Measurements from ENCODE around the gene TMEM38A. TPM values are rescaled to one million over a fixed set of nuclear protein-coding genes. Genes with fewer than 3 reads are reported as not detected.

The TMEM38A gene
- total and polyA plus RNA-seq, 9 of the 15 experiments (the other 6 are each of a cell fraction or from before 2014, with no cell fraction given) = 0.35 to 2.1 (median 1.2) TPM

- TF ChIP-seq ZNF398 (CRISPR knock-in tag; IDR thresholded peaks at IDR 0.05) (no peak), CBX3 (IDR thresholded peaks at IDR 0.05; ENCODE audit: borderline replicate concordance in 1 of 2, low read length in 2 of 2) (no peak), MTA3 (IDR thresholded peaks at IDR 0.05; ENCODE audit: borderline replicate concordance) (no peak), CBFA2T3 (IDR thresholded peaks at IDR 0.05) (no peak), KDM5B (IDR thresholded peaks at IDR 0.05; ENCODE audit: insufficient replicate concordance, low read depth, low read length) (no peak), NCOA1 (IDR thresholded peaks at IDR 0.05; ENCODE audit: low read depth) (no peak)
These were observed 37.9 kb upstream of the TMEM38A start (continued) for GRCh38 chr19:16623066-16623465.

GRCh38 chr19:16623576-16623975 is 37.4 kb upstream of the TMEM38A start:
- H3K4me3 ChIP-seq = no peak overlapping the region
- DNase-seq (ENCODE audit: extremely low read depth in 1 of 4, low spot score in 3 of 4) (no peak), ATAC-seq (no peak), FAIRE-seq (no peak)
- BruUV-seq (replicated peaks) = no TSS peak
- no peak overlapping the region for H2AFZ ChIP-seq (ENCODE audit: low read depth, low read length)
- intact Hi-C loops (cut with micrococcal nuclease) = loop anchor here (10.0 kb wide), 1 partner anchor 79 kb away; the partner anchor contains the start of gene CHERP
- no peak overlapping the region for H3K27ac ChIP-seq (ENCODE audit: extremely low read depth, low read depth, low read length)
- peaks cover 48% of the 10 kb centered on the region for H3K36me3 ChIP-seq (ENCODE audit: control insufficient read depth, insufficient read depth, low read length)
- H3K9ac ChIP-seq (ENCODE audit: insufficient read depth in 1 of 2, low read depth in 2 of 2, low read length in 2 of 2) = no peak overlapping the region; a peak in 2 of 4 replicates
- no peaks in the 10 kb centered on the region for H3K27me3 ChIP-seq (ENCODE audit: control insufficient read depth in 2 of 2, insufficient read depth in 2 of 2, low read length in 2 of 2)
- no peak overlapping the region for H3K4me2 ChIP-seq (ENCODE audit: insufficient read depth, low read length)
- H3K9me3 ChIP-seq (replicated peaks; ENCODE audit: control insufficient read depth, insufficient read depth, low read depth, low read length) = no peaks in the 10 kb centered on the region
- in situ Hi-C loops (cut with MboI) = no loop called here
- H4K20me1 ChIP-seq (replicated peaks; ENCODE audit: control insufficient read depth, insufficient read depth, low read length) = peaks cover 82% of the 10 kb centered on the region
- TF ChIP-seq ZNF12 (CRISPR knock-in tag; IDR thresholded peaks at IDR 0.05) (no peak), ZNF551 (CRISPR knock-in tag; IDR thresholded peaks at IDR 0.05) (no peak), SUPT5H (IDR thresholded peaks at IDR 0.05) (no peak), EGR1 (conservative IDR thresholded peaks at IDR 0.05) (no peak)
- POLR2A ChIA-PET = interaction anchor here (1.6 to 5.0 kb wide), 2 partner anchors 10 to 39 kb away, joined by 3 to 52 read pairs; no protein-coding TSS in a partner anchor
- no peaks in the 10 kb centered on the region for H3K9me1 ChIP-seq (ENCODE audit: control insufficient read depth, insufficient read depth, low read length)
- H3K4me1 ChIP-seq (replicated peaks in 1 of 2; ENCODE audit: control insufficient read depth in 2 of 2, insufficient read depth in 2 of 2, low read length in 2 of 2) = peaks cover 4 to 16% of the 10 kb centered on the region in 2 experiments; a peak in 4 of 5 replicates
- CTCF ChIA-PET (ENCODE audit: low intra/inter-chr PET ratio) = no interaction called here
- peaks cover 97% of the 10 kb centered on the region for H3K79me2 ChIP-seq (ENCODE audit: control insufficient read depth, insufficient read depth, low read length)
- 75% methylated on average over 6 of the region's 6 CpGs for WGBS (ENCODE audit: insufficient coverage, low coverage, missing lambda C conversion rate)
